GM12878 (cell line): ENCODE measurements around the gene PITPNM1. TPM values are rescaled to one million over a fixed set of nuclear protein-coding genes. Genes with fewer than 3 reads are reported as not detected.

Source experiments
- ATAC-seq: fragments of 200-7000 bp; cut with Tn5 transposase; 3 replicates; pipeline ENCODE4 v1.9.1; 2020; ENCODE audit warnings: mild to moderate bottlenecking, moderate library complexity
- BruUV-seq: library from RNA; stranded (reverse); fragments of 400-500 nt; replicated peaks from 2 replicates; lab custom pipeline; 2021; lab: Mats Ljungman, UMichigan
- CTCF ChIA-PET: fragments of 300-600 bp; sonication (Branson Sonifier 250); formaldehyde crosslinking; extraction: SDS; loops from one replicate; lab custom pipeline; 2021; ENCODE audit warnings: inconsistent platforms; lab: Yijun Ruan, JAX
- POLR2A ChIA-PET: fragments of 350-600 bp; formaldehyde crosslinking; extraction: SDS; loops from one replicate; lab custom pipeline; 2021; ENCODE audit warnings: inconsistent platforms; lab: Charles Lee
- RAD21 ChIA-PET: fragments of 300-600 bp; sonication (Branson Sonifier 250); formaldehyde crosslinking; loops from one replicate; lab custom pipeline; 2023; ENCODE audit warnings: antibody characterized with exemption; ENCODE audit not compliant: unreplicated experiment; lab: Charles Lee
- SMC1A ChIA-PET: fragments of 300-600 bp; sonication (Branson Sonifier 250); formaldehyde crosslinking; loops from one replicate; lab custom pipeline; 2023; ENCODE audit not compliant: unreplicated experiment, uncharacterized antibody; lab: Charles Lee
- DNase-seq: peaks from one replicate; pipeline ENCODE4 v3.0.0-alpha.2; 2011; ENCODE audit warnings: low read depth, low spot score
- FAIRE-seq: peaks from 3 replicates; lab custom pipeline; 2011; peaks lifted over from hg19 to GRCh38; lab: Jason Lieb, UNC
- H2AFZ ChIP-seq: 2 replicates; pipeline ENCODE4 v1.6.0; 2011; ENCODE audit warnings: low read depth, low read length, control low read depth; ENCODE audit not compliant: control insufficient read depth
- H3K27ac ChIP-seq: 2 replicates; pipeline ENCODE4 v1.5.1; 2011; ENCODE audit warnings: control low read depth; ENCODE audit not compliant: control insufficient read depth, insufficient read depth
- H3K27me3 ChIP-seq, 2 experiments: replicated peaks in 1 of 2; 2 replicates each; pipeline versions ENCODE4 v1.6.0 to v1.6.1; 2011; ENCODE audit warnings: low read length in 1 of 2; ENCODE audit not compliant: control insufficient read depth in 2 of 2, insufficient read depth in 2 of 2
- H3K36me3 ChIP-seq, 2 experiments: 2 replicates each; pipeline ENCODE4 v1.5.1; 2011; ENCODE audit warnings: low read length in 1 of 2; ENCODE audit not compliant: control insufficient read depth in 2 of 2, insufficient read depth in 2 of 2
- H3K4me1 ChIP-seq: 2 replicates; pipeline ENCODE4 v1.6.1; 2011; ENCODE audit warnings: mild to moderate bottlenecking, low read length, moderate library complexity, mixed read lengths; ENCODE audit not compliant: control insufficient read depth, insufficient read depth
- H3K4me2 ChIP-seq: 2 replicates; pipeline ENCODE4 v1.6.0; 2011; ENCODE audit warnings: control low read depth; ENCODE audit not compliant: control insufficient read depth, insufficient read depth
- H3K4me3 ChIP-seq: fragments of 200-600 bp; sonication (generic); 2 replicates; pipeline ENCODE4 v1.5.1; 2016
- H3K79me2 ChIP-seq: 2 replicates; pipeline ENCODE4 v1.6.0; 2011; ENCODE audit warnings: low read length; ENCODE audit not compliant: control insufficient read depth, insufficient read depth
- H3K9ac ChIP-seq: 2 replicates; pipeline ENCODE4 v1.8.0; 2011; ENCODE audit warnings: low read length, control low read depth, mixed read lengths; ENCODE audit not compliant: control insufficient read depth, insufficient read depth
- H3K9me3 ChIP-seq: replicated peaks from 3 replicates; pipeline ENCODE4 v1.5.1; 2011; ENCODE audit warnings: mild to moderate bottlenecking, low read length; ENCODE audit not compliant: control insufficient read depth, insufficient read depth
- H4K20me1 ChIP-seq: 2 replicates; pipeline ENCODE4 v1.6.0; 2011; ENCODE audit not compliant: control insufficient read depth, insufficient read depth
- BHLHE40 ChIP-seq, 2 experiments: fragments of 450-650 bp in 1 of 2; IDR thresholded peaks; 2 replicates each; pipeline ENCODE4 v1.6.1; 2011 to 2017; ENCODE audit warnings: low read depth in 2 of 2, borderline replicate concordance in 1 of 2, improper control_type of control experiment in 1 of 2, low read length in 1 of 2, mild to moderate bottlenecking in 1 of 2
- GATAD2B ChIP-seq: fragments of 450-650 bp; conservative IDR thresholded peaks from 2 replicates; pipeline ENCODE4 v1.6.1; 2017; ENCODE audit warnings: low read depth, mild to moderate bottlenecking, moderate library complexity
- KAT2A ChIP-seq: conservative IDR thresholded peaks from 2 replicates; pipeline ENCODE4 v1.6.1; 2011; ENCODE audit warnings: low read depth, low read length; ENCODE audit not compliant: control insufficient read depth
- LARP7 ChIP-seq: fragments of 450-650 bp; IDR thresholded peaks from 2 replicates; pipeline ENCODE4 v1.6.1; 2017; ENCODE audit warnings: mild to moderate bottlenecking
- POLR2A ChIP-seq: IDR thresholded peaks from 2 replicates; pipeline ENCODE4 v1.6.1; 2011; ENCODE audit warnings: low read depth, mild to moderate bottlenecking, low read length
- POU2F2 ChIP-seq: IDR thresholded peaks from 3 replicates; pipeline ENCODE4 v1.6.1; 2011; ENCODE audit warnings: low read depth, mild to moderate bottlenecking, low read length, borderline replicate concordance
- SMAD5 ChIP-seq: IDR thresholded peaks from 2 replicates; pipeline ENCODE4 v1.6.1; 2016; ENCODE audit warnings: antibody characterized with exemption, low read depth
- WGBS: methylation state at CpG from one replicate; pipeline ENCODE4 v1.1.6; 2016; ENCODE audit warnings: low lambda C conversion rate; ENCODE audit not compliant: insufficient replicate concordance, insufficient coverage; ENCODE audit errors: missing lambda C conversion rate; 5-methylcytosine and 5-hydroxymethylcytosine counted together
- in situ Hi-C: fragments of 300-500 bp; cut with MboI; formaldehyde crosslinking; loops from 9 replicates; pipeline ENCODE4 v1.14.3; 2018; ENCODE audit warnings: mixed read lengths
- intact Hi-C: fragments of 100-400 bp; cut with micrococcal nuclease; formaldehyde crosslinking; loops from one replicate; pipeline ENCODE4 v1.14.2; 2022; ENCODE audit not compliant: unreplicated experiment
- polyA plus RNA-seq, 11 experiments: library from polyadenylated mRNA; depleted of rRNA in 4 of 11; unstranded in 6 of 11; stranded (reverse) in 5 of 11; fragments of >200 nt; fragmentation: Nextera tagmentation in 4 of 11; fragmentation: Illumina TruSeq in 1 of 11; extraction: Ambion mirVana in 4 of 11; extraction: Trizol in 1 of 11; gene quantifications; 1 replicate in 1 of 11; 2 replicates in 10 of 11; pipeline versions ENCODE4 v1.2.1 to v1.2.3, GENCODE V29; 2011 to 2016; ENCODE audit warnings: inconsistent platforms in 2 of 11, missing spikeins in 2 of 11, low read depth in 1 of 11
- total RNA-seq, 4 experiments: library from RNA; depleted of rRNA in 3 of 4; stranded (reverse); fragments of >200 nt in 3 of 4; fragmentation: Illumina TruSeq in 1 of 4; extraction: Trizol in 1 of 4; gene quantifications; 2 replicates each; pipeline versions ENCODE4 v1.2.1 to v1.2.3, GENCODE V29; 2013 to 2021
- TF ChIP-seq, protein P1 (sequence below): IDR thresholded peaks from 2 replicates; pipeline ENCODE4 v1.6.1; 2011; ENCODE audit warnings: low read depth, low read length, improper control_type of control experiment, borderline replicate concordance
- TF ChIP-seq, protein P2 (sequence below): fragments of 150-350 bp; IDR thresholded peaks from 2 replicates; pipeline ENCODE4 v1.6.1; 2016; ENCODE audit warnings: low read depth, low read length

The PITPNM1 gene
- total and polyA plus RNA-seq, 10 of the 15 experiments (the other 5 are each of a cell fraction or from before 2014, with no cell fraction given): 0.11 to 56.8 (median 16.5) TPM

DNA sequence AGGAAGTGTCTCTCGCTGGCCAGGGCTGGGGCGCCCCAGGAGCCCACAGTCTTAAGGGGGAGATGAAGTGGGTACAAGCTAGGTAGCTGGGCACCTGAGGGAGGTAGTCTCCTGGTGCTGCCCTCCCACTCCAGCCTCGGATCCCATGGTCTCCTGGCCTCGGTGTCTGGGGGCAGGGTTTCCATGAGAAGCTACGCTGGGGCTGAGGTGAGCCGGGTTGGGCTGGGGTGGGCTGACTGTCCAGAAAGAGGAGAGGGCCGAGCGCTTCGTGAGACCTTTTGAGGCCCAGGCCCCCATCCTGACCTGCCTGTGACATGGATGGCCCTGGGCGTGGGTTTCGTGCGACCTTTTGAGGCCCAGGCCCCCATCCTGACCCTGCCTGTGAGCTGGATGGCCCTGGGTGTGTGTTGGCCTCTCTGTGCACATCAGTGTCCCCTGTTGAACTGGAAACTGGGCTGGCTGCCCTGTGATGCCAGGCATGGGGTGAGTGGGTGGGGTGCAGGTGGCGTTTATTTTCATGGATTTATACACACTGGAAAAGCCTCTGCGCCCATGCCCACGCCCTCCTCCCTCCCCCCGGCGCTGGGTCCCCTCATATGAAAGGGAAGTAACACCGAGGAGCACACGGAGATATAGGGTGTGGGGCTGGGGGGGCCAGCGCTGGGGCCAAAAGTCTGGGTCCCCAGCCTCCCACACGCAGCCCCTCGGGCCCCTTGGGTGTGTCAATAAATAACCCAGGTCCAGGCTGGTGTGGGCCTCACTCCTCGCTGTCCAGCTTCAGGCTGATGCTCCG, 13.7 kb downstream of the PITPNM1 start:
- TF ChIP-seq POLR2A: peak; percentile 42; the same call in 1 of the 2 replicates
- peak; percentile 6; the same call in 1 of the 2 replicates for TF ChIP-seq SMAD5
- TF ChIP-seq, protein P1, sequence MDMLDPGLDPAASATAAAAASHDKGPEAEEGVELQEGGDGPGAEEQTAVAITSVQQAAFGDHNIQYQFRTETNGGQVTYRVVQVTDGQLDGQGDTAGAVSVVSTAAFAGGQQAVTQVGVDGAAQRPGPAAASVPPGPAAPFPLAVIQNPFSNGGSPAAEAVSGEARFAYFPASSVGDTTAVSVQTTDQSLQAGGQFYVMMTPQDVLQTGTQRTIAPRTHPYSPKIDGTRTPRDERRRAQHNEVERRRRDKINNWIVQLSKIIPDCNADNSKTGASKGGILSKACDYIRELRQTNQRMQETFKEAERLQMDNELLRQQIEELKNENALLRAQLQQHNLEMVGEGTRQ: no peak
- Histone ChIP-seq H3K9ac (no peak overlapping the region), H3K4me3 (no peak overlapping the region), H2AFZ (no peak overlapping the region), H3K27ac (no peak overlapping the region), H3K36me3 (peaks cover 4 to 30% of the 10 kb centered on the region in 2 experiments; a peak in 3 of 4 replicates), H3K27me3 (no peaks in the 10 kb centered on the region), H4K20me1 (no peaks in the 10 kb centered on the region; the same call in 1 of the 2 replicates), H3K4me2 (no peak overlapping the region), H3K79me2 (peaks cover 8% of the 10 kb centered on the region), H3K9me3 (no peaks in the 10 kb centered on the region), H3K4me1 (peaks cover 17% of the 10 kb centered on the region)
- DNase-seq (no peak), FAIRE-seq (no peak), ATAC-seq (no peak)
- POLR2A ChIA-PET: interaction anchor here (0.6 to 1.2 kb wide), 4 partner anchors 31 to 956 kb away, joined by 3 to 5 read pairs (median 3); partner anchors contain the start of genes PPP1CA and PTPRCAP
- in situ Hi-C loops (no loop called here), intact Hi-C loops (no loop called here)
- BruUV-seq: no TSS peak
- 89% methylated on average over 24 of the region's 24 CpGs for WGBS
- SMC1A ChIA-PET: no interaction called here
- CTCF ChIA-PET: interaction anchor here (0.7 to 1.3 kb wide), 3 partner anchors 14 to 146 kb away, joined by 3 to 5 read pairs (median 3); partner anchors contain the start of gene PITPNM1
- RAD21 ChIA-PET: no interaction called here

DNA sequence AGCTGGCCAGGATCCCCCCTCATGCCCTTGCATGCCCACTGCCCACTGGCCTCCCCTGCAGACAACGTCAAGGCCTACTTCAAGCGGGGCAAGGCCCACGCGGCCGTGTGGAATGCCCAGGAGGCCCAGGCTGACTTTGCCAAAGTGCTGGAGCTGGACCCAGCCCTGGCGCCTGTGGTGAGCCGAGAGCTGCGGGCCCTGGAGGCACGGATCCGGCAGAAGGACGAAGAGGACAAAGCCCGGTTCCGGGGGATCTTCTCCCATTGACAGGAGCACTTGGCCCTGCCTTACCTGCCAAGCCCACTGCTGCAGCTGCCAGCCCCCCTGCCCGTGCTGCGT, 14.5 kb downstream of the PITPNM1 start:
- in situ Hi-C loops (no loop called here), intact Hi-C loops (no loop called here)
- CTCF ChIA-PET: interaction anchor here (0.7 to 1.3 kb wide), 2 partner anchors 102 to 145 kb away, joined by 3 read pairs; no protein-coding TSS in a partner anchor
- peaks cover 25% of the 10 kb centered on the region for H3K4me1 ChIP-seq
- no peak for TF ChIP-seq LARP7
- TF ChIP-seq KAT2A: no peak
- TF ChIP-seq, protein P2, sequence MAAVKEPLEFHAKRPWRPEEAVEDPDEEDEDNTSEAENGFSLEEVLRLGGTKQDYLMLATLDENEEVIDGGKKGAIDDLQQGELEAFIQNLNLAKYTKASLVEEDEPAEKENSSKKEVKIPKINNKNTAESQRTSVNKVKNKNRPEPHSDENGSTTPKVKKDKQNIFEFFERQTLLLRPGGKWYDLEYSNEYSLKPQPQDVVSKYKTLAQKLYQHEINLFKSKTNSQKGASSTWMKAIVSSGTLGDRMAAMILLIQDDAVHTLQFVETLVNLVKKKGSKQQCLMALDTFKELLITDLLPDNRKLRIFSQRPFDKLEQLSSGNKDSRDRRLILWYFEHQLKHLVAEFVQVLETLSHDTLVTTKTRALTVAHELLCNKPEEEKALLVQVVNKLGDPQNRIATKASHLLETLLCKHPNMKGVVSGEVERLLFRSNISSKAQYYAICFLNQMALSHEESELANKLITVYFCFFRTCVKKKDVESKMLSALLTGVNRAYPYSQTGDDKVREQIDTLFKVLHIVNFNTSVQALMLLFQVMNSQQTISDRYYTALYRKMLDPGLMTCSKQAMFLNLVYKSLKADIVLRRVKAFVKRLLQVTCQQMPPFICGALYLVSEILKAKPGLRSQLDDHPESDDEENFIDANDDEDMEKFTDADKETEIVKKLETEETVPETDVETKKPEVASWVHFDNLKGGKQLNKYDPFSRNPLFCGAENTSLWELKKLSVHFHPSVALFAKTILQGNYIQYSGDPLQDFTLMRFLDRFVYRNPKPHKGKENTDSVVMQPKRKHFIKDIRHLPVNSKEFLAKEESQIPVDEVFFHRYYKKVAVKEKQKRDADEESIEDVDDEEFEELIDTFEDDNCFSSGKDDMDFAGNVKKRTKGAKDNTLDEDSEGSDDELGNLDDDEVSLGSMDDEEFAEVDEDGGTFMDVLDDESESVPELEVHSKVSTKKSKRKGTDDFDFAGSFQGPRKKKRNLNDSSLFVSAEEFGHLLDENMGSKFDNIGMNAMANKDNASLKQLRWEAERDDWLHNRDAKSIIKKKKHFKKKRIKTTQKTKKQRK: no peak
- peak; percentile 43; the same call in 1 of the 2 replicates for TF ChIP-seq POLR2A
- TF ChIP-seq BHLHE40 (IDR thresholded peaks at IDR 0.05; ENCODE audit: borderline replicate concordance in 1 of 2, low read depth in 2 of 2, low read length in 1 of 2): no peak
- no peak for TF ChIP-seq GATAD2B
- TF ChIP-seq POU2F2: no peak
- RAD21 ChIA-PET: interaction anchor here (1.0 kb wide), 1 partner anchor 89 kb away, joined by 3 read pairs; the partner anchor contains the start of gene PPP1CA
- no peak overlapping the region for H3K27ac ChIP-seq
- ATAC-seq: no peak
- POLR2A ChIA-PET: interaction anchor here (0.6 to 1.2 kb wide), 5 partner anchors 12 to 956 kb away, joined by 3 to 5 read pairs (median 3); partner anchors contain the start of genes PPP1CA and PTPRCAP
- H3K4me2 ChIP-seq: no peak overlapping the region
- no peaks in the 10 kb centered on the region for H3K27me3 ChIP-seq
- H3K36me3 ChIP-seq: peaks cover 4 to 28% of the 10 kb centered on the region in 2 experiments; a peak in 3 of 4 replicates
- SMC1A ChIA-PET: no interaction called here
- H2AFZ ChIP-seq: no peak overlapping the region
- H4K20me1 ChIP-seq: no peaks in the 10 kb centered on the region; the same call in 1 of the 2 replicates
- WGBS: 79% methylated on average over 15 of the region's 15 CpGs
- no peak for FAIRE-seq
- peaks cover 15% of the 10 kb centered on the region for H3K79me2 ChIP-seq
- no TSS peak for BruUV-seq
- H3K4me3 ChIP-seq: no peak overlapping the region
- H3K9ac ChIP-seq: no peak overlapping the region
- H3K9me3 ChIP-seq: no peaks in the 10 kb centered on the region
- DNase-seq: no peak
